Mesendoderm (in vitro differentiated cells): ENCODE results near the gene CMTM2.

Experiments used
- DNase-seq: peaks from one replicate; pipeline ENCODE4 v3.0.0; 2013
- H2AK5ac ChIP-seq: 2 replicates; pipeline ENCODE4 v1.6.1; 2013; ENCODE audit warnings: low read length, inconsistent platforms
- H2BK120ac ChIP-seq: 2 replicates; pipeline ENCODE4 v1.6.1; 2013; ENCODE audit warnings: low read depth, mild to moderate bottlenecking, low read length, moderate library complexity, mixed read lengths
- H2BK15ac ChIP-seq: replicated peaks from 2 replicates; pipeline ENCODE4 v1.6.1; 2013; ENCODE audit warnings: low read depth, mild to moderate bottlenecking, moderate library complexity
- H2BK5ac ChIP-seq: 2 replicates; pipeline ENCODE4 v1.6.1; 2013; ENCODE audit warnings: low read length, inconsistent platforms
- H3K18ac ChIP-seq: 2 replicates; pipeline ENCODE4 v1.6.1; 2013; ENCODE audit warnings: mild to moderate bottlenecking, low read length, mixed read lengths
- H3K23ac ChIP-seq: one replicate; pipeline ENCODE4 v1.6.1; 2013; ENCODE audit warnings: low read length
- H3K27ac ChIP-seq: 2 replicates; pipeline ENCODE4 v1.5.1; 2013; ENCODE audit warnings: low read depth, mild to moderate bottlenecking, inconsistent platforms, low read length, moderate library complexity
- H3K27me3 ChIP-seq: 2 replicates; pipeline ENCODE4 v1.6.1; 2013; ENCODE audit warnings: low read length, control low read depth, mild to moderate bottlenecking, inconsistent platforms; ENCODE audit not compliant: insufficient read depth, poor library complexity
- H3K36me3 ChIP-seq: 2 replicates; pipeline ENCODE4 v1.6.1; 2013; ENCODE audit warnings: low read length, inconsistent platforms; ENCODE audit not compliant: control insufficient read depth, insufficient read depth
- H3K4ac ChIP-seq: one replicate; pipeline ENCODE4 v1.6.1; 2013; ENCODE audit warnings: low read depth, mild to moderate bottlenecking, low read length, moderate library complexity
- H3K4me1 ChIP-seq: 2 replicates; pipeline ENCODE4 v1.6.1; 2013; ENCODE audit warnings: low read depth, low read length, inconsistent platforms; ENCODE audit not compliant: control insufficient read depth
- H3K4me2 ChIP-seq: 2 replicates; pipeline ENCODE4 v1.6.1; 2013; ENCODE audit warnings: low read length
- H3K4me3 ChIP-seq: 2 replicates; pipeline ENCODE4 v1.5.1; 2013; ENCODE audit warnings: mild to moderate bottlenecking, low read length
- H3K56ac ChIP-seq: one replicate; pipeline ENCODE4 v1.6.1; 2013; ENCODE audit warnings: low read length
- H3K79me1 ChIP-seq: 2 replicates; pipeline ENCODE4 v1.6.1; 2013; ENCODE audit warnings: low read length, inconsistent platforms
- H3K79me2 ChIP-seq: 2 replicates; pipeline ENCODE4 v1.6.1; 2013; ENCODE audit warnings: mild to moderate bottlenecking, low read length; ENCODE audit not compliant: control insufficient read depth, insufficient read depth
- H3K9ac ChIP-seq: 2 replicates; pipeline ENCODE4 v1.6.1; 2013; ENCODE audit warnings: low read length, inconsistent platforms
- H4K5ac ChIP-seq: one replicate; pipeline ENCODE4 v1.6.1; 2013; ENCODE audit warnings: low read length
- H4K8ac ChIP-seq: one replicate; pipeline ENCODE4 v1.6.1; 2013; ENCODE audit warnings: low read depth, mild to moderate bottlenecking, control low read depth, low read length, moderate library complexity
- WGBS: extraction: QIAGEN DNeasy Blood & Tissue Kit; methylation state at CpG from one replicate; pipeline ENCODE4 v1.1.7; 2013; ENCODE audit warnings: low lambda C conversion rate, missing lambda C conversion rate; ENCODE audit not compliant: insufficient coverage; ENCODE audit errors: extremely low coverage; 5-methylcytosine and 5-hydroxymethylcytosine counted together

The CMTM2 gene

GRCh38 chr16:66603537-66604375 lies 24.5 kb downstream of the CMTM2 start:
- H2AK5ac ChIP-seq: no peak overlapping the region
- no peak overlapping the region for H2BK120ac ChIP-seq
- peaks cover 3% of the 10 kb centered on the region for H3K79me1 ChIP-seq
- peaks cover 3% of the 10 kb centered on the region for H3K4me1 ChIP-seq
- H3K18ac ChIP-seq: peak overlapping the region; percentile 44
- peak overlapping the region; percentile 68 for H3K27ac ChIP-seq
- peak overlapping the region; percentile 95 for H3K4me2 ChIP-seq
- H3K27me3 ChIP-seq: no peaks in the 10 kb centered on the region
- H3K23ac ChIP-seq: no peak overlapping the region
- peak overlapping the region; percentile 62 for H3K4me3 ChIP-seq
- no peak overlapping the region for H3K4ac ChIP-seq
- H3K56ac ChIP-seq: peak overlapping the region; percentile 96
- DNase-seq: peak; percentile 87
- peaks cover 5% of the 10 kb centered on the region for H3K79me2 ChIP-seq
- no peak overlapping the region for H2BK15ac ChIP-seq
- H3K36me3 ChIP-seq: no peaks in the 10 kb centered on the region
- no CpG with 5 or more reads among the region's 32 CpGs for WGBS
- H4K8ac ChIP-seq: no peak overlapping the region
- no peak overlapping the region for H4K5ac ChIP-seq
- peak overlapping the region; percentile 85 for H3K9ac ChIP-seq
- H2BK5ac ChIP-seq: peak overlapping the region; percentile 22

GRCh38 chr16:66604376-66605176 lies 25.3 kb downstream of the CMTM2 start, which contains the start of gene CMTM3:
Gene CMTM3 (plus strand): TSS chr16:66604704. CDS start chr16:66604806, 102 bp downstream.
- Histone ChIP-seq H3K79me2 (peaks cover 5% of the 10 kb centered on the region), H3K27me3 (no peaks in the 10 kb centered on the region), H2AK5ac (no peak within 1 kb of the TSS), H3K23ac (peak within 1 kb of the TSS; percentile 57), H4K5ac (no peak within 1 kb of the TSS), H2BK15ac (no peak within 1 kb of the TSS), H2BK5ac (peak within 1 kb of the TSS; percentile 22), H2BK120ac (peak within 1 kb of the TSS; percentile 35), H3K27ac (peak within 1 kb of the TSS; percentile 68), H4K8ac (no peak within 1 kb of the TSS), H3K79me1 (peaks cover 3% of the 10 kb centered on the region), H3K4me1 (peaks cover 9% of the 10 kb centered on the region), H3K9ac (peak within 1 kb of the TSS; percentile 85), H3K36me3 (no peaks in the 10 kb centered on the region), H3K56ac (peak within 1 kb of the TSS; percentile 96), H3K4ac (peak within 1 kb of the TSS; percentile 100), H3K4me3 (peak within 1 kb of the TSS; percentile 62), H3K18ac (peak within 1 kb of the TSS; percentile 98), H3K4me2 (peak within 1 kb of the TSS; percentile 95)
- WGBS: no CpG with 5 or more reads among the region's 96 CpGs
- peak; percentile 78 for DNase-seq

GRCh38 chr16:66605177-66605978 lies 26.1 kb downstream of the CMTM2 start:
- peak overlapping the region; percentile 100 for H3K4ac ChIP-seq
- H4K8ac ChIP-seq: no peak overlapping the region
- H3K79me2 ChIP-seq: peaks cover 5% of the 10 kb centered on the region
- H3K4me2 ChIP-seq: peak overlapping the region; percentile 16
- no peak overlapping the region for H4K5ac ChIP-seq
- H3K4me1 ChIP-seq: peaks cover 11% of the 10 kb centered on the region
- peak overlapping the region; percentile 87 for H3K56ac ChIP-seq
- peak overlapping the region; percentile 78 for H3K9ac ChIP-seq
- H3K36me3 ChIP-seq: no peaks in the 10 kb centered on the region
- no peak overlapping the region for H2BK5ac ChIP-seq
- H2BK120ac ChIP-seq: peak overlapping the region; percentile 35
- H3K27me3 ChIP-seq: no peaks in the 10 kb centered on the region
- H3K27ac ChIP-seq: peak overlapping the region; percentile 50
- peak overlapping the region; percentile 57 for H3K23ac ChIP-seq
- DNase-seq: peak; percentile 67
- no peak overlapping the region for H2AK5ac ChIP-seq
- no CpG with 5 or more reads among the region's 61 CpGs for WGBS
- H3K4me3 ChIP-seq: peak overlapping the region; percentile 61
- no peak overlapping the region for H2BK15ac ChIP-seq
- H3K18ac ChIP-seq: peak overlapping the region; percentile 98
- H3K79me1 ChIP-seq: peaks cover 3% of the 10 kb centered on the region

- Histone ChIP-seq H3K27me3 (no peaks in the 10 kb centered on the region), H3K27ac (no peak overlapping the region), H4K5ac (no peak overlapping the region), H3K18ac (peak overlapping the region; percentile 7), H3K4me2 (peak overlapping the region; percentile 16), H3K56ac (peak overlapping the region; percentile 87), H3K4ac (no peak overlapping the region), H3K79me1 (peaks cover 3% of the 10 kb centered on the region), H2AK5ac (no peak overlapping the region), H3K4me3 (no peak overlapping the region), H3K79me2 (peaks cover 5% of the 10 kb centered on the region), H2BK15ac (no peak overlapping the region), H4K8ac (no peak overlapping the region), H3K36me3 (no peaks in the 10 kb centered on the region), H2BK5ac (no peak overlapping the region), H3K9ac (peak overlapping the region; percentile 78), H3K23ac (no peak overlapping the region), H3K4me1 (peaks cover 11% of the 10 kb centered on the region), H2BK120ac (no peak overlapping the region)
- no peak for DNase-seq
- WGBS: no CpG with 5 or more reads among the region's 10 CpGs
These were observed 26.9 kb downstream of the CMTM2 start for GRCh38 chr16:66605979-66606751.
